ENCODE data around the gene SDR9C7.
"Not testable (repeated sequence)": the region's sequence is repeated elsewhere in the genome, so short reads cannot be mapped to it uniquely, and the experiment has no call there.

SDR9C7 gene

DNA sequence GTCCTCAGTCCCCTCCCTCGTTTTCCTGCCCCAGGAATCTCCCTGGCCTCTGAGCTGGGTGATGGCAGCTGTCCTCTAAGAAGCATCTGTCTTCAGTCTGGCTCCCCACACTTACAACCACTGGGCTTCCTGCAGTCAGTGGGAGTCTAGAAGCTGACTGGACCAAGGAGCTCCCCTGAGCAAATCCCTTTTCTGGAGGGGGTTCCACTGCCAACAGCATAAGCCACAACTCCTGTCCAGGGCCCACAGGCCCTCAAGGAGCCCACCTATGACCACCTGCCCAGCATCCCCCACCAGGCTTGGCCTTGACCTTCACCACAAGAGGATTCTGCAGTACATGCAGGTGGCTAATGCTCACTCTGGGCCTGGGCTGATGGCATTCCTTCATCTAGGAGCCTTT, 19.1 kb upstream of the SDR9C7 start:
- DNase-seq (ENCODE audit: low spot score): no peak

- DNase-seq (ENCODE audit: low spot score): no peak
Measured at GRCh38 chr12:56951582-56952339, 17.6 kb upstream of the SDR9C7 start.

GRCh38 chr12:56948881-56949280, 14.7 kb upstream of the SDR9C7 start:
- no peak for DNase-seq (ENCODE audit: low spot score)

GRCh38 chr12:56948457-56948777, 14.2 kb upstream of the SDR9C7 start:
- DNase-seq (ENCODE audit: low spot score): no peak

DNA sequence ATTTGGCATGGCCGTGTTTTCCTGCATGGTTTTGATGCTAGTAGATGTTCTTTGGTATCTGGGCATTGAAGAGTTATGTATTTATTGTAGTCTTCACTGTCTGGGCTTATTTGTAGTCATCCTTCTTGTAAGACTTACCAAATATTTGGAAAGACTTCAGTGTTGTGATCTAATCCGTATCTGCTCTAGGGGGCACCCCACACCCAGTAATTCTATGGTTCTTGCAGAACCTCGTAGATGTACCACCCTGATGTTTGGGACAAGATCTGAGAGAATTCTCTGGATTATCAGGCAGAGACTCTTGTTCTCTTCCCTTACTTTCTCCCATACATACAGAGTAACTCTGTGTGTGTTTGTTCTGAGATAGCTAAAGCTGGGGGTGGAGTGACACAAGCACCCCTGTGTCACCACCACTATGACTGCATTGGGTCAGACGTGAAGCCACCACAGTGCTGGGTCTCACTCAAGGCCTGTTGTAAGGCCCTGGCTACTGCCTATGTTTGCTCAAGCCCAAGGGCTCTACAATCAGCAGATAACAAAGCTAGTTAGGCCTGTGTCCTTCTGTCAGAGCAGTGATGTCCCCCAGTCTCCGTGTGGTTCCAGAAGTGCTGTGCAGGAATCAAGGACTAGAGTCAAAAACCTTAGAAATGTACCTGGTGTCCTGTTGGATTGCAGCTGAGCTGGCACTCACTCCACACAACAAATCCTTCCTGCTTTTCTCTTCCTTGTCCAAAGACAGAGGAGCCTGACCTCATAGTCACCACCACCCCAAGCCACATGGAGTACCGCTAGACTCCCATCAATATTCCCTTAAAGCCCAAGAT, 13.6 kb upstream of the SDR9C7 start:
- DNase-seq (ENCODE audit: low spot score): no peak

DNA sequence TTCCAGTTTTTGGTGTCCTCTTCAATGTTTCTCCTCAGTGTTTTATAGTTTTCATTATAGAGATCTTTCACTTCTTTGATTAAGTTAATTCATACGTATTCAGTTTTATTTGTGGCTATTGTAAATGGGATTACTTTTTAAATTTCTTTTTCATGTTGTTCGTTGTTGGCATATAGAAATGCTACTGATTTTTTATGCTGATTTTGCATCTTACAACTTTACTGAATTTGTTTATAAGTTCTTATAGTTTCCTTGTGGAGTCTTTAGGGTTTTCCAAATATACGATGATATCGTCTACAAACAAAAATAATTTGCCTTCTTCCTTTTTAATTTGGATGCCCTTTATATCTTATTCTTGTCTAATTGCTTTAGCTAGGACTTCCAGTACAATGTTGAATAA, 9.7 kb upstream of the SDR9C7 start:
- DNase-seq (ENCODE audit: low spot score): no peak

DNA sequence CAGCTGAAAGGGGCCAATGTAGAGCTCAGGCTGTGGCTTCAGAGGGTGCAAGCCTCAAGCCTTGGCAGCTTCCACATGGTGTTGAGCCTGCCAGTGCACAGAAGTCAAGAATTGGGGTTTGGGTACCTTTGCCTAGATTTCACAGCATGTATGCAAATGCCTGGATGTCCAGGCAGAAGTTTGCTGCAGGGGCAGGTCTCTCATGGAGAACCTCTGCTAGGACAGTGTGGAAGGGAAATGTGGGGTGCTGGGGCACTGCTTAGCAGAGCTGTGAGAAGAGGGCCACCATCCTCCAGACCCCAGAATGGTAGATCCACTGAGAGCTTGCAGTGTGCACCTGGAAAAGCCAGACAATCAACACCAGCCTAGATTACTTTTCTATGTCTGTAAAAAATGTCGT, 9.2 kb upstream of the SDR9C7 start:
- not testable (repeated sequence) for DNase-seq (ENCODE audit: low spot score)

GRCh38 chr12:56941299-56942017, 7.2 kb upstream of the SDR9C7 start:
- no peak for DNase-seq (ENCODE audit: low spot score)

DNA sequence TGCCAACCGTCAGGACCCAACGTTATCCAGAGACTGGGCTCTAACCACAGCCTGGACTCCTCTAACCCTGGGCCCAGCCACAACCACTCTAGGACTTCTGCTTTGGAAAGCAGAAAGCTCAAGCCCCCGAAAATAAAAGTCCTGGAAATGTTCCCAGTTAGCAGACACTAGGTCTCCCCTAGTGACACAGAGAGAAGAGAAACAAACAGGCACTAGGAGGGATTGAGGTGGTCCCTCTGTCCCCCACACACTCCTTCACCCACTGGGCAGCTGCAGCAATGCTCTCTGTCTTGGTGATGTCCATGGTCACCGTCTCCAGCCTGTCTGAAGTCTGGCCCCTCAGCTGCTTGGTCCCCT, 6.7 kb upstream of the SDR9C7 start:
- DNase-seq (ENCODE audit: low spot score): not testable (repeated sequence)

GRCh38 chr12:56935752-56936151, 1.5 kb upstream of the SDR9C7 start:
- no peak for DNase-seq (ENCODE audit: low spot score)

GRCh38 chr12:56935157-56935556, 949 bp upstream of the SDR9C7 start:
- DNase-seq (ENCODE audit: low spot score): no peak

DNA sequence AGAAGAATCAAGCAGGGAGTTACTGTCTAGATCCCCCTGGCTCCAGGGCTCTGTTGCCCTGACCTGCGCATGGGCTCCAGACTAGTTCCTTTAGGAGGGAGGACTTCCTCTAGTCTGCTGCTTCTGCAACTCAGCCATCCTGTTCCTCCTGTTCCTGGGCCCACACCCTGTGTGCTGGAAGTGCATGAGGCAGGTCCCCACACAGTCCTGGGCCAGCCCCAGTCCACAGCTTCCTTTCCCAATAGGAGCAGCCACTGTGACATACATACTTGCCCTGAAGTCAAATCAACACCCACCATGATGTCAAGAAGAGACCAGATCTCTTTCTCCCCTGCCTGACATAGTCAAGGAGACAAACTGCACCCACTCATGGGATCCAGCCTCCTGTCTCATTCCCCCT, 1.3 kb downstream of the SDR9C7 start:
- DNase-seq (ENCODE audit: low spot score): no peak

- DNase-seq (ENCODE audit: low spot score): no peak
Measured at GRCh38 chr12:56932146-56932545, 2.1 kb downstream of the SDR9C7 start.

DNA sequence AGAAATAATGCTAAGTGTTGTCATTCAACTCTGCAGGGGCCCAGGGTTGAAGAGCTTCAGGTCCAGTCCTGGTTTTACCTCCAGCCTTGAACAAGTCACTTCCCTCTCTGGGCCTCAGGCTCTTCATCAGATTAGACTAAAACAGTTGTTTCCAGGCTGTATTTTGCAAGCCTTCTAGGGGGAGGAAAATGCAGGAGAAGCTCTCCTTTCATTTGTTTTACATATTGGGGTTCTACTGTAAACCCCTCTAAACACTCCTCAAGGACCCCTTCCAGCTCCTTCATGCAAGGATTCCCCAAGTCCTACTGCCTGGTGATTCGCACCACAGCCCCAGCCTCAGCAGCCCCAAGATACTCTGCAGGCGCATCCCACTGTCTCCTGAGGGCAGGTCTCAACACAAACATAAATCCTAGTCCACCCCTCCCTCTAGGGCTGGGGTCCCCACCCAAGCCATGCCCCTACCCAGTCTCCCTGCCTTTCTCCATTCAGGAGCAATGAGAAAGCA, 2.7 kb downstream of the SDR9C7 start:
- peak; percentile 24 for DNase-seq (ENCODE audit: low spot score)

DNA sequence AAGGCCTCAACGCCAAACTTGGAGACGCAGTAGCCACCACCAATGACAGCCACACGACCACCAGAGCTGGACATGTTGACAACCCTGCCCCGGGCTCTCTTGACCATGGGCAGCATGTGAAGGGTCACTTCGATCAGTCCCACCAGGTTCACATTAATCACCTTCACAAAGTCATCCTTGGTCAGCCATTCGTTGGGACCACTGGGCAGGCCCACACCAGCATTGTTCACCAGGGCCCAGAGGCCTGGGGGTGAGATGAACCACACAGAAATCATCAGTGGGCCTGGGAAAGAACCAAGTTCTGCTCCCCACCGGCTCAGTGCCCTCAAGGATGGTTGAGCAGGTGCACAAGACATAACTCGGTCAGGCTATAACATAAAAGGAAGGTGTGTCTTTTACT, 4.0 kb downstream of the SDR9C7 start:
- no peak for DNase-seq (ENCODE audit: low spot score)

DNA sequence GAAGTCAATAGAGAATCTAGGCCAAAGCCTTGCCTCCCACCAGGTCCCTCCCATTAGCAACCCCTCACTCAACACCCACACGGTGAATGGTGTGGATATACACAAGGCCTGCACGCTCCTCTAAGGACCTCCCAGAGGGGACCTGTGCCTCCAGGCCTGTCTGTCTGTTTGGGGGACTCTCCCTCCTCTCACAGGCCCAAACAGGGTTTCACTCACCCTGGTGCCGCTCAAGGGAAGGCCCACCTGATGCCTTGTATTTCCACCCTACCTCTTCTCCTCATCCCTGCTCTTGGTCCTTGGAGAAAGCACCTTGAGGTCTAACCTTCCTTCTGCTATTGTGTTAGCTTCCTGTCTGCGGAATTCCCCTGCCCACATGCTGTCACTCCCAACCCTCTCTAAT, 4.4 kb downstream of the SDR9C7 start:
- no peak for DNase-seq (ENCODE audit: low spot score)

GRCh38 chr12:56928262-56928661, 5.9 kb downstream of the SDR9C7 start:
- no peak for DNase-seq (ENCODE audit: low spot score)

DNA sequence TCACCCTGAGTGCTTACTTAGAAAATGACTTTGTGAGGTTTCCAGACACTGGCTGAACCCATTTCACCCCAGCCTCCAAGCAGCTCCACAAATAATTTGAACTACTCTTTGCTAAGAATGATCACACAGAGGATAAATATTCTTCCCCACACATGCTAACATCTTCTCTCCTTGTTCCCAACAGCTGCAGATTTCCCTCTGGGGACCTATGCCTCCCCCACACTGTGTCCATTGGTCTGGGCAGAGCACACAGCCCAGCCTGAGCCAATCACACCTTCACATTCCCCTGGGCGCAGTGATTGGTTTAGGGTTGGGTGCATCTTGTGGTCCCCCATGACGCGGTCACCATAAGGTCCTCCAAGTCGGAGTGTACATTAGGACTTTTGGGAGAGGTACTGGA, 6.9 kb downstream of the SDR9C7 start:
- DNase-seq (ENCODE audit: low spot score): no peak

GRCh38 chr12:56922031-56922430, 12.2 kb downstream of the SDR9C7 start:
- peak; percentile 67 for DNase-seq (ENCODE audit: low spot score)

DNA sequence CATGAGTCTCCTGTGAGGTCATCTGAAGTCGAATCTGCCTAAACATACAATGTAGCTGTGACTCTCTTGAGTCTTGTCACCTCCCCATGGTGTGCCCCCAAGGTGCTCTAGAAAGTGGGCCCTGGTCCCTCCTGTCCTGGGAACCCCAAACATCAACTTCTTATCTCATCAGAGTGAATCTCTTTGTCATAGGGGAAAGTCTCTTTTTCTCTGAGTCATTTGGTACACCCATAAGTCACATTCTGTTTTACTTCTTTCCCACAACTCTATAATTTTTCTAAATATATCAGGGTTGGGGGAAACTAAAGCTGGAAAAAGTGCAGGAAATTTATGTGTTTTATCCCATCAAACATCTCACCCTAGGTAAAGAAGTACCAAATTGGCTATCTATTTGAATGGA, 12.9 kb downstream of the SDR9C7 start:
- DNase-seq (ENCODE audit: low spot score): no peak

DNA sequence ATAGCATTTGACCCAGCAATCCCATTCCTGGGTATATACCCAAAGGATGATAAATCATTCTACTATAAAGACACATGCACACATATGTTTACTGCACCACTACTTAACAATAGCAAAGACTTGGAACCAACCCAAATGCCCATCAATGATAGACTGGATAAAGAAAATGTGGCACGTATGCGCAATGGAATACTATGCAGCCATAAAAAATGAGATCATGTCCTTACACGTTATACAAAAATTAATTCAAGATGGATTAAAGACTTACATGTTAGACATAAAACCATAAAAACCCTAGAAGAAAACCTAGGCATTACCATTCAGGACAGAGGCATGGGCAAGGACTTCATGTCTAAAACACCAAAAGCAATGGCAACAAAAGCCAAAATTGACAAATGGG, 16.1 kb downstream of the SDR9C7 start:
- not testable (repeated sequence) for DNase-seq (ENCODE audit: low spot score)

DNA sequence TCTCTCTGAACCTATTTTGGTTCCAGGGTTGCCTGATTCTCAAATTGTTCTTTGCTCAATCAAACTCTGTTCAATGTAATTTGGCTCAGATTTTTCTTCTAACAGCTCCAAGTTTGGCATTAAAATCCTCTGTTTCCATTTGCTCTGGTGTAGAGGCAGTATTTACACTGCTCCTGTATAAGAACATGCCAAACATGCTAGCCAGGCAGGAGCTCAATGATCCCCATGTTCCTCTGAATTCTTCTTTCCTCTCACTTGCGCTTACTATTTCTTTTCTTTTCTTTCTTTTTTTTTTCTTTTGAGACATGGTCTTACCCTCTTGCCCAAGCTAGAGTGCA, 17.2 kb downstream of the SDR9C7 start:
- no peak for DNase-seq (ENCODE audit: low spot score)

Measured in pons (tissue), 1 donor.